Activated naive CD8-positive, alpha-beta T cell treated with anti-CD3 and anti-CD28 coated beads, Interleukin-2, amount 50 U/mL, for 24 hours (primary cell): ENCODE measurements around the gene ZNF746.

ENCODE experiments used
- ATAC-seq: fragments of 150-1000 bp; cut with Tn5 transposase; one replicate; pipeline ENCODE4 v1.10.0; 2021
- DNase-seq: peaks from one replicate; pipeline ENCODE4 v3.0.0; 2021
- H3K27ac Mint-ChIP-seq: one replicate; pipeline ENCODE4 v1.8.0; 2021; ENCODE audit warnings: mild to moderate bottlenecking, mixed read lengths
- H3K27me3 Mint-ChIP-seq: one replicate; pipeline ENCODE4 v1.8.0; 2021; ENCODE audit warnings: mixed read lengths
- H3K36me3 Mint-ChIP-seq: one replicate; pipeline ENCODE4 v1.8.0; 2021; ENCODE audit warnings: low read depth, mixed read lengths
- H3K4me1 Mint-ChIP-seq: one replicate; pipeline ENCODE4 v1.8.0; 2021; ENCODE audit warnings: mixed read lengths
- H3K4me3 Mint-ChIP-seq: one replicate; pipeline ENCODE4 v1.8.0; 2021; ENCODE audit warnings: mild to moderate bottlenecking, moderate library complexity, mixed read lengths
- H3K9me3 Mint-ChIP-seq: one replicate; pipeline ENCODE4 v1.8.0; 2021; ENCODE audit warnings: mixed read lengths

The ZNF746 gene

GRCh38 chr7:149436358-149436757 is 61.3 kb downstream of the ZNF746 start:
- no peak for DNase-seq
- ATAC-seq = no peak
- H3K9me3 Mint-ChIP-seq = no peaks in the 10 kb centered on the region
- H3K27ac Mint-ChIP-seq = no peak overlapping the region
- no peaks in the 10 kb centered on the region for H3K27me3 Mint-ChIP-seq
- H3K4me3 Mint-ChIP-seq = no peak overlapping the region
- peaks cover 11% of the 10 kb centered on the region for H3K4me1 Mint-ChIP-seq
- H3K36me3 Mint-ChIP-seq = peaks cover 50% of the 10 kb centered on the region

- Mint-ChIP-seq H3K4me1 (no peaks in the 10 kb centered on the region), H3K27ac (no peak overlapping the region), H3K27me3 (no peaks in the 10 kb centered on the region), H3K9me3 (no peaks in the 10 kb centered on the region), H3K36me3 (peaks cover 54% of the 10 kb centered on the region), H3K4me3 (no peak overlapping the region)
- no peak for DNase-seq
- ATAC-seq = no peak
Measured at GRCh38 chr7:149433124-149433523, 64.5 kb downstream of the ZNF746 start.

- no peaks in the 10 kb centered on the region for H3K27me3 Mint-ChIP-seq
- H3K4me3 Mint-ChIP-seq = no peak overlapping the region
- no peak overlapping the region for H3K27ac Mint-ChIP-seq
- H3K9me3 Mint-ChIP-seq = no peaks in the 10 kb centered on the region
- ATAC-seq (no peak), DNase-seq (no peak)
- peaks cover 49% of the 10 kb centered on the region for H3K36me3 Mint-ChIP-seq
- H3K4me1 Mint-ChIP-seq = no peaks in the 10 kb centered on the region
Measured at GRCh38 chr7:149432121-149432691, 65.4 kb downstream of the ZNF746 start.

GRCh38 chr7:149431486-149432120 is 66.0 kb downstream of the ZNF746 start:
- Mint-ChIP-seq H3K9me3 (no peaks in the 10 kb centered on the region), H3K4me1 (no peaks in the 10 kb centered on the region), H3K36me3 (peaks cover 46% of the 10 kb centered on the region), H3K4me3 (no peak overlapping the region), H3K27ac (no peak overlapping the region), H3K27me3 (no peaks in the 10 kb centered on the region)
- DNase-seq = no peak
- no peak for ATAC-seq

- Mint-ChIP-seq H3K9me3 (no peaks in the 10 kb centered on the region), H3K36me3 (peaks cover 45% of the 10 kb centered on the region), H3K27ac (no peak overlapping the region), H3K27me3 (no peaks in the 10 kb centered on the region), H3K4me1 (no peaks in the 10 kb centered on the region), H3K4me3 (no peak overlapping the region)
- DNase-seq = no peak
- no peak for ATAC-seq
Measured at GRCh38 chr7:149430192-149430591, 67.4 kb downstream of the ZNF746 start.

GRCh38 chr7:149427893-149428292 is 69.7 kb downstream of the ZNF746 start:
- ATAC-seq (no peak), DNase-seq (no peak)
- H3K9me3 Mint-ChIP-seq = no peaks in the 10 kb centered on the region
- H3K27ac Mint-ChIP-seq = no peak overlapping the region
- peaks cover 5% of the 10 kb centered on the region for H3K4me1 Mint-ChIP-seq
- H3K36me3 Mint-ChIP-seq = peaks cover 26% of the 10 kb centered on the region
- no peak overlapping the region for H3K4me3 Mint-ChIP-seq
- H3K27me3 Mint-ChIP-seq = peaks cover 2% of the 10 kb centered on the region

GRCh38 chr7:149427096-149427680 is 70.4 kb downstream of the ZNF746 start:
- Mint-ChIP-seq H3K36me3 (peaks cover 20% of the 10 kb centered on the region), H3K4me3 (no peak overlapping the region), H3K27me3 (peaks cover 2% of the 10 kb centered on the region), H3K9me3 (no peaks in the 10 kb centered on the region), H3K27ac (no peak overlapping the region), H3K4me1 (peaks cover 5% of the 10 kb centered on the region)
- DNase-seq (no peak), ATAC-seq (no peak)

- no peaks in the 10 kb centered on the region for H3K36me3 Mint-ChIP-seq
- ATAC-seq (no peak), DNase-seq (no peak)
- H3K9me3 Mint-ChIP-seq = no peaks in the 10 kb centered on the region
- peak overlapping the region; percentile 25 for H3K4me3 Mint-ChIP-seq
- H3K27me3 Mint-ChIP-seq = peaks cover 2% of the 10 kb centered on the region
- H3K27ac Mint-ChIP-seq = no peak overlapping the region
- peaks cover 12% of the 10 kb centered on the region for H3K4me1 Mint-ChIP-seq
Measured at GRCh38 chr7:149423449-149424110, 74.0 kb downstream of the ZNF746 start.

- Mint-ChIP-seq H3K4me3 (peak overlapping the region; percentile 55), H3K9me3 (no peaks in the 10 kb centered on the region), H3K27ac (peak overlapping the region; percentile 35), H3K27me3 (peaks cover 2% of the 10 kb centered on the region), H3K36me3 (no peaks in the 10 kb centered on the region), H3K4me1 (peaks cover 12% of the 10 kb centered on the region)
- DNase-seq (peak; percentile 45), ATAC-seq (peak; percentile 9)
Measured at GRCh38 chr7:149422914-149423301, 74.7 kb downstream of the ZNF746 start.
